HG02938 (cell line): Measurements from ENCODE around the gene HECTD1.
"Not testable (repeated sequence)": the region's sequence is repeated elsewhere in the genome, so short reads cannot be mapped to it uniquely, and the experiment has no call there.

Experiments
- ATAC-seq: cut with Tn5 transposase; IDR thresholded peaks from one replicate; pipeline ENCODE4 v1.9.1; 2021; ENCODE audit warnings: mild to moderate bottlenecking, moderate library complexity; ENCODE audit not compliant: unreplicated experiment

Gene HECTD1

DNA sequence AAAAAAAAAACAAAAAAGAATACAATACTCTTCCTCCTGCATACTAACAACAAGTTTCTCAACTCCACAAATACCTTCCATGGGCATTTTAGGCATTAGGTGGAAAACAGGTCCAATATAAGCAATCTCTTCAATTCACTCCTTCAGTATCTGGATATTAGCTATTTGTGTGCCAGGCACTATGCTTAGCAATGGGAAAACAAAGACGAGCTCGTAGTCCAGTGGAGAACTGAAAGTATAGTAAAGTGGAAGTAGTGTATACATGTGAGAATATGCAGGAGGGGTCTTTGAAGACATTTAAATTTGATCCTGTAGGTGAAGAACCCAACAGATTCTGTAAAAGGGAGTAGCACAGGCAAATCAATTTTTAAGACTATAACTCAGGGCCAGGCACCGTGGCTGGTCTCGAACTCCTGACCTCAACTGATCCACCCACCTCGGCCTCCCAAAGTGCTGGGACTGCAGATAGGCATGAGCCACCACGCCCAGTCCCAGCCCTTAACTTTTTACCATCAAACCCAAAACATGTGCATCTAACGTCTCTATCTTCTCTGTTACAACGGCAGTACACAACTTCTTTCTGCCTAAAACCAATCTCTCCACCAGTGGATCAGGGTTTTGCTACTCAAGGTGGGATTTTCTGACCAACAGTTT is 10.6 kb downstream of the HECTD1 start:
- ATAC-seq: no peak

DNA sequence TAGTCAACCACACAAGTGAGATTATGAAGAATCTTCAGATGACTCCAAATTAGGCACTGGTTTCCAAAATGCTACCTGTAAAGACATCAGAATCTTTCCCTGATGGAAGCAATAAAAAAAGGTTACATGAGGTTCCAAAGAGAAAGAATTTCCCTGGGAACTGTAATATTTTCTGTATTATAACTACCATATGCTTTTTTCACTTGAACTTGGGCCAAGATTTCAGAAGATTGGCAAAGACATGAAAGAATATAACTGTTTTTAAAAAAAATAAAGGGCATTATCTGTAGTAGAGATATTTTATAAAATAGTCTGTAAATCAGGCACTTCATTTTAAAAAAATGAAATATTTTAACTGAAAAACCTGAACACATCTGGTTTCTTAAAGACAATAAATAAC is 12.9 kb downstream of the HECTD1 start:
- no peak for ATAC-seq

DNA sequence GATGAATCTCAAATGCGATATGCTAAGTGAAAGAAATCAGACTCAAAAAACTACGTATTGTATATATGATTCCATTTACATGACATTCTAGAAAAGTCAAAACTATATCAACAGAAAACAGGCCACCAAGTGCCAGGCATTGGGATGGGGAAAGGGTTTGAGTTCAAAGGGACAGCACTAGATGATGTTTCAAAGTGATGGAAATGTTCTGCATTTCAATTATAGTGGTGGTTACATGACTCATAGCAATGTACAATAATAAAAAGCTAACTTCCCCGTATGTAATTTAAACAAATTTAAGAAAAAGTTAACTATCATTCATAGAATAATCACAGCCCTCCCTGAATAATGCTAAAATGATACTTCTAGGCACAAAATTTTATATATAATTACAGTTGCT is 13.5 kb downstream of the HECTD1 start:
- ATAC-seq: no peak

DNA sequence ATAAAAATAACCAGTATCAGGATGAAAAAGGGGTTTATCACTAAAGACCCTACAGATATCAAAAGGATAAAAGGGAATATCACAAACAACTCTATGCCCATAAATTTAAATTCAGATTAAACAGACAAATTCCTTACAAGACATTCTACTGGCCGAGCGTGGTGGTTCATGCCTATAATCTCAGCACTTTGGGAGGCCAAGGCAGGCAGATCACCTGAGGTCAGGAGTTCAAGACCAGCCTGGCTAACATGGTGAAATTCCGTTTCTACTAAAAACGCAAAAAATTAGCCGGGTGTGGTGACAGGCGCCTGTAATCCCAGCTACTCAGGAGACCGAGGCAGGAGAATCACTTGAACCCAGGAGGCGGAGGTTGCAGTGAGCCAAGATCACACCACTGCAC is 15.0 kb downstream of the HECTD1 start:
- ATAC-seq: not testable (repeated sequence)

DNA sequence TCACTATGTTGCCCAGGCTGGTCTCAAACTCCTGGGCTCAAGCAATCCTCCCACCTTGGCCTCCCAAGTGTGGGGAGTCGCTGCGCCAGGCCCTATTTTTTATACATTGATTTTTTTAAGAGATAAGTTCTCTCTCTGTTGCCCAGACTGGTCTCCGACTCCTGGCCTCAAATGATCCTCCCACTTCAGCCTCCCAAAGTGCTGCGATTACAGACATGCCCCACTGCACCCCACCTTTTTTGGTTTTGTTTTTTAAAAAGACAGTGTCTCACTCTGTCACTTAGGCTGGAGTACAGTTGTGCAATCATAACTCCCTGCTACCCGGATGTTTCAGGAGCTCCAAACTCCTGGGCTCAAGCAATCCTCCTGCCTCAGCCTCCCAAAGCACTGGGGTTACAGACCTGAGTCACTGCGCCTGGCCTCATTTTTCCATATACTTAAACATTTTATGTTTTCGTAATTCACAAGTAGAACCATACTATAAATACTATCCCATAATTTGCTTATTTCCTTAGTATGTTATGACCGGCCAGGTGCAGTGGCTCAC is 16.8 kb downstream of the HECTD1 start:
- ATAC-seq: no peak

DNA sequence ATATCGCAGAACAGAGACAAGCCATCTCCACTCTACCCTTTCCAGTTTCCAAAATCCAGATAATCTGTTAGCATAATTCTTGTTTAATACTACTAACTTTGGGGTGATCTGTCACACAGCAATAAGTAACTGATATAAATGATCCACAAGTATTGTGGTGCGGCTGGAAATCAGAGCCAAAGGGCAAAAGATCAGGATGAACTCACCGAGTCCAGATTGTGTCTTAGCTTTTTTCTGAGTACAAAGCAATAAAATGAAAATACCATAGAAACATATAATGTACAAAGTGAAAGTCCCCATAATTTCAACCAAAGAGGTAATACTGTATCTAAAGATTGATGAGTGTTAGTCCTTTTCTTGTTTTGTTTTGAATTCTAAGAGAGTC is 17.4 kb downstream of the HECTD1 start:
- ATAC-seq: no peak

DNA sequence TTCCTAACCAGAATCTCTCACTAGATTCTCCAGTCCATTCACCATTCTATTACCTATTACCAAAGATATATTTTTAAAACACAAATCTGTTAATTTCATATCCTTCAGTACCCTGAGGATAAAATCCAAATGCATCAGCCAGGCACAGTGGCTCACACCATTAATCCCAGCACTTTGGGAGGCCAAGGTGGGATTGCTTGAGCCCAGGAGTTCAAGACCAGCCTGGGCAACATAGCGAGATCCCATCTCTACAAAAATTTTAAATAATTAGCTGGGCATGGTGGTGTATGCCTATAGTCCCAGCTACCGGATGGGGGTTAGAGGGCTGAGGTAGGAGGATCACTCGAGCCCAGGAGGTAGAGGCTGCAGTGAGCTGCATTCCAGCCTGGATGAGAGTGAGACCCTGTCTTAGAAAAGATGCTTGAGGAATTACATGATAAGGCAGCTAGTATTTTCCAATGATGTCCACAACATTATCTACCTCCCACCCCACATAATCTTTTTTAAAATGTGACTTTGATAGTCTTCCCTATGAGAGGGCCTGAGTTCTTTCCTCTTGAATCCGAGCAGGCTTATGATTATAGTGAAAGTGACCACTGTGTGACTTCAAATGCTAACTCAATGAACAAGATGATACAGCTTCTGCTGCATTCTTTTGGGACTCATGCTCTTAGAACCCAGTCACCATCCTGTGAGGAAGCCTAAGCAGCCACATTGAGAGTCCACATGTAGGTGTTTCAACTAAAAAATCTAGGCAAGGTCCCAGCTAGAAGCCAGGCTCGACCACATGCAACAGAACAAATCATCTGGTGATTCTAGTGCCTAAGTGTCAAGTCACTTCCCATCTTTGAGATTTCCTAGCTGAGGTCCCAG is 18.0 kb downstream of the HECTD1 start:
- ATAC-seq: no peak

DNA sequence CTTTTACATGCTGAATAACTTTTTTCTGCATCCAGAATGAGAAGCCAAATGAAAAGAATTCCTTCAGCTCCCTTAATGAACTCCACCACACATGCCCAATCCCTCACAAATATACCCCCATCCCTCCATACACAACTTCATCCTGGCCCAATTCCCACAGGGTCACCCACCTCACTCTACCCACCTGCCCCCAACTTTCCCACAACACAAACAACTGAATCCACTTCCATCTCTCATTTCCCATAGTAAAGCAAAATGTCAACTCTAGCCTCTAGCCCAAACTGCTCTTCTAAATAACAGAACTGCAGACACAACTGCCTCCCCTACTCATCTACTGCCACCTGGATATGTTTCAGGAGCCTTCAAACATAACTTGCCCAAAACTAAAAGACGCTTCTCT is 18.8 kb downstream of the HECTD1 start:
- ATAC-seq: no peak

DNA sequence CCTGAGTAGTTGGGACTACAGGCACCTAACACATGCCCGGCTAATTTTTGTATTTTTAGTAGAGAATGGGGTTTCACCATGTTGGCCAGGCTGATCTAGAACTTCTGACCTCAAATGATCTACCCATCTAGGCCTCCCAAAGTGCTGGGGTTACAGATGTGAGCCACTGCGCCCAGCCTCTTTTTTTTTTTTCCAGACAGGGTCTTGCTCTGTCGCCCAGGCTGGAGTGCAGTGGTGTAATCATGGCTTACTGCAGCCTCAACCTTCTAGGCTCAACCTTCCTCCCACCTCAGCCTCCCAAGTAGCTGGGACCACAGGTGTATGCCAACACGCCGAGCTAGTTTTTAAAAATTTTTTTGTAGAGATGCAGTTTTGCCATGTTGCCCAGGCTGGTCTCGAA is 25.6 kb downstream of the HECTD1 start:
- ATAC-seq: not testable (repeated sequence)

DNA sequence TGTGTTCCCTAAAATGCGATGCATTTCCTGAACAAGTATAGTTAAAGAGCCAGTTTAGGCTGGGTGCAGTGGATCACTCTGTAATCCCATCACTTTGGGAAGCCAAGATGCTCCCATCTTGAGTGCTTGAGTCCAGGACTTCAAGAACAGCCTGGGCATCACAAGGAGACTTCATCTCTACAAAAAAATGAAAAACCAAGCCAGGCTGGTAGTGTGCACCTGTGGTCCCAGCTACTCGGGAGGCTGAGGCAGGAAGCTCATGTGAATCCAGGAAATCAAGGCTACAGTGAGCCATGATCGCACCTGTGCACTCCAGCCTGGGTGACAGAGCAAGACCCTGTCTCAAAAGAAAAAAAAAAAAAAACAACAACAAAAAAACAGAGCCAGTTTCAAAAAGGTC is 26.3 kb downstream of the HECTD1 start:
- ATAC-seq: no peak

DNA sequence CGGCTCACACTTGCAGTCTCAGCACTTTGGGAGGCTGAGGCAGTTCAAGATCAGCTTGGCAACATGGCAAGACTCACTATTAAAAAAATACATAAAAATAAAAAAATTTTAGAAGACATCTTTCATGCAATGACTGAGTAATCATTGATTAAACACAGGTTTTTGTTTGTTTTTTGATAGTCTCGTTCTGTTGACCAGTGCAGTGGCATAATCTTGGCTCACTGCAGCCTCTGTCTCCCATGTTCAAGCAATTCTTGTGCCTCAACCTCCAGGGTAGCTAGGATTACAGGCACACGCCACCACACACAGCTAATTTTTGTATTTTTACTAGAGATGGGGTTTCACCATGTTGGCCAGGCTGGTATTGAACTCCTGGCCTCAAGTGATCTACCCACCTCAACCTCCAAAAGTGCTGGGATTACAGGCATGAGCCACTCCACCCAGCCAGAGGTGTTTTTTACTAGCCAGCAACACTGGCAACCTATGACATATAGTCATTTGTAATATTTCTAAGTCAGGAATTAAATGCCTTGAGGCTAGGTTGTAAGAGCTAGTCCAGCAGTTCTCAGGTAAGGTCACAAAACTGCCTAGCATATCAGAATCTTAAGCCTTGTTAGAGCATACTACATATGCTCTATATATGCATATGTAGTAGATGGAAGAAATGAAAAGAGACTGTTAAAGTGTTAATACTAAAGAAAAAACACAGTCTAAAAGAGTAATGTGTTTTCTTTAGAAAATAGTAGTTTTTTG is 27.1 kb downstream of the HECTD1 start:
- ATAC-seq: no peak

DNA sequence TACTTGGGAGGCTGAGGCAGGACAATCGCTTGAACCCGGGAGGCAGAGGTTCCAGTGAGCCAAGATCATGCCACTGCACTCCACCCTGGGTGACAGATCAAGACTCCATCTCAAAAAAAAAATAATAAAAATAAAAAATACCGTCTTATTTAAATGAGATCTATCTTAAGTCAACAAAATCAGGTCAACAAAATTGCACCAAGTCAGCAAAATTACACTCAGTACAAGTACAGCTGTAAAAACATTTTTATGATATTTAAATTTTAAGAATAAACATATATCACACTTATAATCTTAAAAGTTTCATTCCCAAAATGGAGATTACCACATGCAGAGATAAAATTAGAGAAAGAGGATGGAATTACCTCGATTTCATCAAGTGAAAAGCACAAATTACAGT is 33.2 kb downstream of the HECTD1 start:
- no peak for ATAC-seq

DNA sequence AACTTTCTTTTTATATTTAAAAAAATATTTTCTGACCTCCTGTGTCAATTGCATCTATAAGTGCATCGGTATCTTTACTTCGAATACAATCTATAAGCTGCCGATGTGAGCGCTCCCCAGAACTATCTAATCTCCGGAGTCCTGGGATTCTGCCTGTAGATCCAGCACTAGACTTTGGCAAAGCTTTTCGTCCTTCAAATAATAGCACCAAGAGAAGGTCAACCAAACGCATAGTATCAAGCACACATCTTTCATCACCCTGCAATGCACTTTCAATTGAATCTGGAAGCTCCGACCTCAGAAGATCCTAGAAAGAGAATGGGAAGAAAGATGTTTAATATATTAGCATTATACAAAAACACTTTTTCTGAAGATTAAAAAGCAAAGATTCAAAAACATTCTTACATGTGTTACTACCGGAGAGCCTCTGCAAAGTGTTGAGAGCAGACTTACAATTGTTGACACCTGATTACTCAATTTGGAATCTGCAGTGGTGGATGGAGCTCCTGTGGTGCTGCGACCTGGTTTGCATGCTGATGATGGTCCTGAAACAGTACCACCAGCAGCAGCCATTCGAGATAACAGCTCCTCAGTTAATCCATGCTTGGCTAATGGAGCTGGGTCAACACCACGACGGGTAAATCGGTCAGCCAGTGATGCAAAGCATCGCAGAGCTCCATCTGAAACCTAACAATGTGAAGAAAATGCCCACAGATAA is 34.3 kb downstream of the HECTD1 start:
- no peak for ATAC-seq

DNA sequence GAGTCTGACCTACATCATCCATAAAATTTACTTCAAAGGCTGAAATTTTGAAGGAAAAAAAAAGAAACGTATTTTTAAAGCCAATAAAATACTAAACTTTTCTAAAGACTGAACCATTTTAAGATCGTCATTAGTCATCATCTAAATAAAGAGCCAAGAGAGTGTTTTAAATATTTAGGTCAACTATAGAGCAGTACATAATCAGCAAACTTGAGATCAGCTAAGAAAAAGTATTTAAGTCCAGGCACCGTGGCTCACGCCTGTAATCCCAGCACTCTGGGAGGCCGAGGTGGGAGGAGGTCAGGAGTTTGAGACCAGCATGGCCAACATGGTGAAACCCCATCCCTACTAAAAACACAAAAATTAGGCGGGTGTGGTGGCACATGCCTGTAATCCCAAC is 35.5 kb downstream of the HECTD1 start:
- ATAC-seq: no peak

DNA sequence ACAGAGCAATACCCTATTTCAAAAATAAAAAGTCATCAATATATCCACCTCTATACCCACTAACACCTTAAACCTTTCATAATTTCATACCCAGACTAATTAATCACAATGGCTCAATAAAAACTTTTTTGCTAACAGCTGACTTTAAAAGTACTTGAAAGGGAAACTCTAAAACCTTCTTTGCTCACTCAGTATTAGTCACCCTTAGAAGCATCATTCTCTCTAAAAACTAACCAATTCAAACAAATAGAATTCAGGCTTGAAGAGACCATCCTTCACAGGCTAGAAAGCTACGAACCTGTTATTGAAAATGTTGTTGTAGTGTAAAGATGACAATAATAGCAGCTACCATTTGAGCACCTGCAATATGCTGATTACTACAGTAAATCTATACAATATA is 37.2 kb downstream of the HECTD1 start:
- no peak for ATAC-seq

DNA sequence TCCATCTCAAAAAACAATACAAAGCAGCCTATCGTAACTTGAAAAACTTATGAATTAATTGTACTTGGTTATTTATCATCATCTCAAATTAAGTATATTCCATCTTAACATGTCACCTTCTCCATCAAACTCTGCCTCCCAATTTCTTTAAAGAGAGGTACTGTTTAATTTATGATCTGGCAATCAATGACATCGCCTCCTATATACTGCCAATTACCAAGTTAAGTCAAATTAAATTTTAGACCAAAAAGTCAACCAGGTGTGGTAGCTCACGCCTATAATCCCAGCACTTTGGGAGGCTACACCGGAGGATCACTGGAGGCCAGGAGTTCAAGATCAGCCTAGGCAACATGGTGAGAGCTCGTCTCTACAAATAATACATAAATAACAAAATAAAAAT is 37.7 kb downstream of the HECTD1 start:
- no peak for ATAC-seq

DNA sequence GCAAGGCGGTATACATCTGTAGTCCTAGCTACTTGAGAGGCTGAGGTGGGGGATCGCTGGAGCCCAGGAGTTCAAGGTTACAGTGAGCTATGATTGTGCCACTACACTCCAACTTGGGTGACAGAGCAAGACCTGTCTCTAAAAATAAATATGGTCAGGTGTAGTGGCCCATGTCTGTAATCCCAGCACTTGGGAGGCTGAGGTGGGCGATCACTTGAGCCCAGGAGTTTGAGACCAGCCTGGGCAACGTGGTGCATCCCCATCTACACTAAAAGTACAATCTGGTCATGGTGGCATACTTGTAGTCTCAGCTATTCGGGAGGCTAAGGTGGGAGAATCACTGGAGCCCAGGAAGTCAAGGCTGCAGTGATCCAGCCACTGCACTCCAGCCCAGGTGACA is 40.6 kb downstream of the HECTD1 start:
- no peak for ATAC-seq

DNA sequence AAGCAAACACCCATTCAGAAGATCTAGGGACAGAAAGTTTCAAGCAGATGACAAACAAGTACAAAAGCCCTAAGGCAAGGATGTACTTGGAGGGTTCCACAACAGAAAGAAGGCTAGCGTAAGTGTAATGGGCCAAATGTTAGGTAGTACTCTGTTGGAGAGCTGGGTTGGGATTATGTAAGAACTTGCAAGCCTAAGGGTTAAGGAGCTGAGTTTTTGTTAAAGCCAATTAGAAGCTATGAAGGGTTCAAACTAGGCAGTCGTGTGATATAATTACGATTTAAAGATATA is 41.4 kb downstream of the HECTD1 start:
- ATAC-seq: no peak

DNA sequence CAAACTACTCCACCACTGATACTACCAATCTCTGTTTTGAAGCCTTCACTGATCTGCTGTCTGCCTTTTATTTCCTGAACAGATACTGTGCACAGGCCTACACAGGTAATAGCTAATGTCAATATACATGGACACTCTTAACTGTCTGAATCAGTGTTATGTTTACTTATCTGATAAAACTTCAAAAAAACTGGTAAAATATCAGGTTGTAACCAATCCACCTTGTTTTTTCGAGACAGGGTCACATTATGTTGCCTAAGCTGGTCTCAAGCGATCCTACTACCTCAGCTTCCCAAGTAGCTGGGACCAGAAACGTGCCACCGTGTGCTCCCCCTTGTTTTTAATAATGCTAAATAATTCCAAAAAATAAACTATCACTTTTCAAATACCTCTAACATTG is 43.5 kb downstream of the HECTD1 start:
- no peak for ATAC-seq

DNA sequence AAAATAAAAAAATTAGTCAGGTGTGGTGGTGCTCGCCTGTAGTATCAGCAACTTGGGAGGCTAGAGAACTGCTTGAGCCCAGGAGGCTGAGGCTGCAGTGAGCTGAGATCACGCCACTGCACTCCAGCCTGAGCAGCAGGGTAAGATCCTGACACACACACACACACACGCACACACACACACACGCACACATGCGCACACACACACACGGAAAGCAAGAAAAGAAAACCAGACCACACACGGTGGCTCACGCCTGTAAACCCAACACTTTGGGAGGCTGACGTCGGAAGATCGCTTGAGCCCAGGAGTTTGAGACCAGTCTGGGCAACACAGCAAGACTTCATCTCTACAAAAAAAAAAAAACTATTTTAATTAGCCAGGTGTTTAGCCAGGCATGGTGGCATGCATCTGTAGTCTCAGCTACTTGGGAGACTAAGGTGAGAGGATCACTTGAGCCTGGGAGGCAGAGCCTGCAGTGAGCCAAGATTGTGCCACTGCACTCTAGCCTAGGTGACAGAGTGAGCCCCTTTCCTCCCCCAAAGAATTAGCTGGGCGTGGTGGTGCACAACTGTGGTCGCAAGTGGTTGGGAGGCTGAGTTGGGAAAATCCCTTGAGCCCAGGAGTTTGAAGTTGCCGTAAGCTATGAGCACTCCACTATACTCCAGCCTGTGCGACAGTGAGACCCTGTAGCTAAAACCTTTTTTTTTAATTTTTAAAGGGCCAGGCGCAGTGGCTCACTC is 44.5 kb downstream of the HECTD1 start:
- no peak for ATAC-seq
